OCI-LY7 (cell line): Measurements from ENCODE around the gene VCL. TPM values are rescaled to one million over a fixed set of nuclear protein-coding genes. Genes with fewer than 3 reads are reported as not detected.

Experiments
- BruUV-seq: library from RNA; stranded (reverse); fragments of 400-500 nt; replicated peaks from 2 replicates; lab custom pipeline; 2021; lab: Mats Ljungman, UMichigan
- CTCF ChIA-PET: fragments of 300-600 bp; sonication (Branson Sonifier 250); formaldehyde crosslinking; loops from one replicate; lab custom pipeline; 2022; ENCODE audit warnings: antibody characterized with exemption; ENCODE audit not compliant: unreplicated experiment; lab: Charles Lee
- POLR2A ChIA-PET: fragments of 300-600 bp; sonication (Branson Sonifier 250); formaldehyde crosslinking; loops from one replicate; lab custom pipeline; 2022; ENCODE audit warnings: antibody characterized with exemption; lab: Charles Lee
- DNase-seq: peaks from one replicate; pipeline ENCODE4 v3.0.0-alpha.2; 2015; ENCODE audit warnings: low spot score
- H2AFZ ChIP-seq: fragments of 200-600 bp; sonication (generic), shearing (Covaris generic); 2 replicates; pipeline ENCODE4 v1.6.1; 2014; ENCODE audit warnings: mild to moderate bottlenecking, antibody characterized with exemption, low read length, moderate library complexity
- H3K27ac ChIP-seq: fragments of 200-600 bp; sonication (generic); 2 replicates; pipeline ENCODE4 v1.5.1; 2014; ENCODE audit warnings: mixed run types, low read depth, mild to moderate bottlenecking, moderate library complexity, low read length, inconsistent platforms; ENCODE audit not compliant: poor library complexity, severe bottlenecking
- H3K36me3 ChIP-seq: fragments of 200-600 bp; sonication (generic); 2 replicates; pipeline ENCODE4 v1.6.1; 2014; ENCODE audit warnings: mild to moderate bottlenecking, antibody characterized with exemption, low read length, moderate library complexity, mixed read lengths; ENCODE audit not compliant: insufficient read depth
- H3K4me1 ChIP-seq: fragments of 200-600 bp; sonication (generic); 2 replicates; pipeline ENCODE4 v1.5.1; 2014; ENCODE audit warnings: mild to moderate bottlenecking, low read length; ENCODE audit not compliant: insufficient read depth, poor library complexity, severe bottlenecking
- H3K4me2 ChIP-seq: fragments of 200-600 bp; sonication (generic); 2 replicates; pipeline ENCODE4 v1.6.1; 2014; ENCODE audit warnings: mild to moderate bottlenecking, low read length
- H3K4me3 ChIP-seq: fragments of 200-600 bp; sonication (generic); 2 replicates; pipeline ENCODE4 v1.5.1; 2014; ENCODE audit warnings: mild to moderate bottlenecking, low read depth, low read length; ENCODE audit not compliant: poor library complexity, severe bottlenecking
- H3K79me2 ChIP-seq: fragments of 200-600 bp; sonication (generic); 2 replicates; pipeline ENCODE4 v1.6.1; 2016; ENCODE audit warnings: low read depth, mild to moderate bottlenecking, low read length, moderate library complexity, mixed read lengths; ENCODE audit not compliant: insufficient read depth
- H3K9me2 ChIP-seq: fragments of 200-600 bp; sonication (generic); 2 replicates; pipeline ENCODE4 v1.6.1; 2016; ENCODE audit warnings: mild to moderate bottlenecking, low read length, mixed read lengths; ENCODE audit not compliant: insufficient read depth
- H3K9me3 ChIP-seq: fragments of 200-600 bp; sonication (generic); 2 replicates; pipeline ENCODE4 v1.6.1; 2014; ENCODE audit warnings: mild to moderate bottlenecking, mixed run types, low read length, mixed read lengths
- H4K20me1 ChIP-seq: fragments of 200-600 bp; sonication (generic); 2 replicates; pipeline ENCODE4 v1.6.1; 2014; ENCODE audit warnings: mild to moderate bottlenecking, antibody characterized with exemption, low read length, moderate library complexity, mixed read lengths; ENCODE audit not compliant: insufficient read depth
- EZH2phosphoT487 ChIP-seq: fragments of 200-600 bp; sonication (generic); IDR thresholded peaks from 2 replicates; pipeline ENCODE4 v1.6.1; 2018; ENCODE audit warnings: low read depth, borderline replicate concordance, mild to moderate bottlenecking, mixed run types, antibody characterized with exemption, low read length, moderate library complexity, mixed read lengths
- intact Hi-C: fragments of 100-400 bp; cut with micrococcal nuclease; formaldehyde crosslinking; loops from one replicate; pipeline ENCODE4 v1.10.0; 2022; ENCODE audit not compliant: unreplicated experiment
- total RNA-seq, 2 experiments: library from RNA; depleted of rRNA in 1 of 2; stranded (reverse); fragments of >200 nt in 1 of 2; shearing (Covaris generic) in 1 of 2; gene quantifications; 2 replicates each; pipeline ENCODE4 v1.2.3, GENCODE V29; 2014 to 2022
- TF ChIP-seq, protein P1 (sequence below): fragments of 200-600 bp; sonication (generic); conservative IDR thresholded peaks from 2 replicates; pipeline ENCODE4 v1.5.1; 2014; ENCODE audit warnings: mild to moderate bottlenecking, antibody characterized with exemption, low read length, moderate library complexity, mixed read lengths

Gene VCL
- total RNA-seq, 2 experiments from 2014 or later = 19.1 to 55.5 TPM

DNA sequence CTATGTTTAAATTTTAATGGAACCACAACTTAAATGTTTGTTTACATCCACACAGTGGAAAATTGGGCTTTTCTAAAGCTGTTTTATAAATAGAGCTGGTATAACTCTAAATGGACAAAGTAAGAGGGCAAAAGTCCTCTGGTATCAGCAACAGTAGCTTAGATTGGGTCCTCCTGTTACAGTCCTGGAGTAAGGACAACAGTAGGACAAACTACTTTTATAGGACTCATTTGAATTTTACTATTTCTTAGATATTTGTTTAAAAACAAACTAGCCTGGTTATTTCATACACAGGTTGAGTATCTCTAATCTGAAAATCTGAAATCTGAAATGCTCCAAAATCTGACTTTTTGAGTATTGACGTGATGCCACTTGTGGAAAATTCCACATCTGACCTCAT, 8.4 kb downstream of the VCL start:
- Histone ChIP-seq H2AFZ (no peak overlapping the region), H3K4me1 (peaks cover 83% of the 10 kb centered on the region), H3K27ac (peak overlapping the region; percentile 38), H3K79me2 (peaks cover 57% of the 10 kb centered on the region), H4K20me1 (no peaks in the 10 kb centered on the region), H3K4me3 (no peak overlapping the region), H3K36me3 (no peaks in the 10 kb centered on the region), H3K9me2 (no peaks in the 10 kb centered on the region), H3K9me3 (no peaks in the 10 kb centered on the region), H3K4me2 (peak overlapping the region; percentile 18)
- BruUV-seq = no TSS peak
- CTCF ChIA-PET = interaction anchor here (1.2 kb wide), 1 partner anchor 11 kb away, joined by 4 read pairs; no protein-coding TSS in a partner anchor
- POLR2A ChIA-PET = interaction anchor here (0.6 to 1.0 kb wide), 2 partner anchors 11 to 175 kb away, joined by 3 to 7 read pairs; no protein-coding TSS in a partner anchor
- no peak for DNase-seq
- TF ChIP-seq, protein P1, sequence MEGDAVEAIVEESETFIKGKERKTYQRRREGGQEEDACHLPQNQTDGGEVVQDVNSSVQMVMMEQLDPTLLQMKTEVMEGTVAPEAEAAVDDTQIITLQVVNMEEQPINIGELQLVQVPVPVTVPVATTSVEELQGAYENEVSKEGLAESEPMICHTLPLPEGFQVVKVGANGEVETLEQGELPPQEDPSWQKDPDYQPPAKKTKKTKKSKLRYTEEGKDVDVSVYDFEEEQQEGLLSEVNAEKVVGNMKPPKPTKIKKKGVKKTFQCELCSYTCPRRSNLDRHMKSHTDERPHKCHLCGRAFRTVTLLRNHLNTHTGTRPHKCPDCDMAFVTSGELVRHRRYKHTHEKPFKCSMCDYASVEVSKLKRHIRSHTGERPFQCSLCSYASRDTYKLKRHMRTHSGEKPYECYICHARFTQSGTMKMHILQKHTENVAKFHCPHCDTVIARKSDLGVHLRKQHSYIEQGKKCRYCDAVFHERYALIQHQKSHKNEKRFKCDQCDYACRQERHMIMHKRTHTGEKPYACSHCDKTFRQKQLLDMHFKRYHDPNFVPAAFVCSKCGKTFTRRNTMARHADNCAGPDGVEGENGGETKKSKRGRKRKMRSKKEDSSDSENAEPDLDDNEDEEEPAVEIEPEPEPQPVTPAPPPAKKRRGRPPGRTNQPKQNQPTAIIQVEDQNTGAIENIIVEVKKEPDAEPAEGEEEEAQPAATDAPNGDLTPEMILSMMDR = no peak
- no peak for TF ChIP-seq EZH2phosphoT487
- intact Hi-C loops = no loop called here

DNA sequence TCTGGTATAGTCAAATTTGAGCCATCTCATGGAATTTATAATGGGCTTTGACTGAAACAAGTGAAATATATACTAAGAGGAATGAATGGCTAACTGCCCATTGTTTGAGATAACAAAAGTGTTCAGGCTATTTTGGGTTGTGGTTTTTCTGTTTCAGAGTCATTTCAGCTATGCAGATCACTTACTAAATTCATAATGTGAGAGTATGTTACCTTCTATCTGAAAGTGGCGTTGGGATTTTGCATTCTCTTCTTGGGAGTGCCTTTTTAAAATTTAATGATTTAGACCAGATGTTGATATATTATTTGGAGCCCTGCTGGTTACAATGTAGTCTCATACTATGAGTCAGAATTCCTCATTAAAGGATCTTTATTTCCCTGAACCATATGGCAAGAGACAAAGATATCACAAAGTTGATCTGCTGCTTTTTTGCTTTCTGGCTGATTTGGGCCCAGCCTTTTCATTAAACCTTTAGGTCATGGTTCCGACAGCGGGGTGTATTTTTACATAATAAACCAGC, 10.4 kb downstream of the VCL start:
- DNase-seq = peak; percentile 76
- CTCF ChIA-PET = no interaction called here
- Histone ChIP-seq H3K9me3 (no peaks in the 10 kb centered on the region), H3K79me2 (peaks cover 77% of the 10 kb centered on the region), H2AFZ (peak overlapping the region; percentile 35; the same call in 1 of the 2 replicates), H3K9me2 (no peaks in the 10 kb centered on the region), H3K4me1 (peaks cover 100% of the 10 kb centered on the region), H3K4me3 (peak overlapping the region; percentile 49), H4K20me1 (no peaks in the 10 kb centered on the region), H3K36me3 (no peaks in the 10 kb centered on the region), H3K27ac (peak overlapping the region; percentile 95), H3K4me2 (peak overlapping the region; percentile 82)
- no TSS peak for BruUV-seq
- intact Hi-C loops = loop anchor here (1.0 kb wide), 1 partner anchor 10 kb away; the partner anchor contains the start of gene VCL
- POLR2A ChIA-PET = interaction anchor here (0.5 to 6.9 kb wide), 10 partner anchors 9 to 861 kb away, joined by 3 to 48 read pairs (median 3); partner anchors contain the start of gene VCL
- TF ChIP-seq, protein P1 = no peak
- TF ChIP-seq EZH2phosphoT487 = no peak

DNA sequence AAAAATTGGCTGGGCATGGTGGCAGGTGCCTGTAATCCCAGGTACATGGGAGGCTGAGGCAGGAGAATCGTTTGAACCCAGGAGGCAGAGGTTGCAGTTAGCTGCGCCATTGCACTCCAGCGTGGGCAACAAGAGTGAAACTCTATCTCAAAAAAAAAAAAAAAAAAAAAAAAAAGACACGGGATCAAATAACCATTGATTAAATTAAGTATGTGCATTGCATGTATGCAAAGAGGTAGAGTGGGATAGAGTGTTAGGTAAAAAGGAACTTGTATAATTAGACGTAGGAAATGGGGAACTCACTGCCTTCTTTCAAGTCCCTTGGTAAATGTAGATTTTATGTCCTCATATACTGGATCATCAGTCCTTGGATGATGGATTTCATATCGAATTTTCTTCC, 13.1 kb downstream of the VCL start:
- no peaks in the 10 kb centered on the region for H3K9me2 ChIP-seq
- H3K36me3 ChIP-seq = no peaks in the 10 kb centered on the region
- H3K4me1 ChIP-seq = peaks cover 90% of the 10 kb centered on the region
- intact Hi-C loops = loop anchor here (2.0 to 5.0 kb wide), 2 partner anchors 54 to 141 kb away; partner anchors contain the start of genes ADK and AP3M1
- H4K20me1 ChIP-seq = no peaks in the 10 kb centered on the region
- peak overlapping the region; percentile 58 for H3K4me2 ChIP-seq
- H3K9me3 ChIP-seq = no peaks in the 10 kb centered on the region
- DNase-seq = no peak
- H3K79me2 ChIP-seq = peaks cover 71% of the 10 kb centered on the region
- BruUV-seq = no TSS peak
- H2AFZ ChIP-seq = no peak overlapping the region
- ChIA-PET CTCF (no interaction called here), POLR2A (interaction anchor here (0.7 to 6.9 kb wide), 4 partner anchors 9 to 957 kb away, joined by 3 to 48 read pairs (median 4); partner anchors contain the start of gene VCL)
- TF ChIP-seq EZH2phosphoT487 = no peak
- TF ChIP-seq, protein P1 = no peak
- peak overlapping the region; percentile 50 for H3K4me3 ChIP-seq
- peak overlapping the region; percentile 95 for H3K27ac ChIP-seq
